GM12873 (cell line): ENCODE measurements around the gene KRT6A.

Experiments
- TF ChIP-seq, protein P1 (sequence below): IDR thresholded peaks from 2 replicates; pipeline ENCODE4 v1.5.1; 2012; ENCODE audit warnings: low read depth, mild to moderate bottlenecking, moderate library complexity, low read length, control low read depth; ENCODE audit not compliant: insufficient read depth; ENCODE audit errors: missing control alignments

KRT6A gene

GRCh38 chr12:52534482-52534881 lies 41.4 kb upstream of the KRT6A start:
- TF ChIP-seq, protein P1, sequence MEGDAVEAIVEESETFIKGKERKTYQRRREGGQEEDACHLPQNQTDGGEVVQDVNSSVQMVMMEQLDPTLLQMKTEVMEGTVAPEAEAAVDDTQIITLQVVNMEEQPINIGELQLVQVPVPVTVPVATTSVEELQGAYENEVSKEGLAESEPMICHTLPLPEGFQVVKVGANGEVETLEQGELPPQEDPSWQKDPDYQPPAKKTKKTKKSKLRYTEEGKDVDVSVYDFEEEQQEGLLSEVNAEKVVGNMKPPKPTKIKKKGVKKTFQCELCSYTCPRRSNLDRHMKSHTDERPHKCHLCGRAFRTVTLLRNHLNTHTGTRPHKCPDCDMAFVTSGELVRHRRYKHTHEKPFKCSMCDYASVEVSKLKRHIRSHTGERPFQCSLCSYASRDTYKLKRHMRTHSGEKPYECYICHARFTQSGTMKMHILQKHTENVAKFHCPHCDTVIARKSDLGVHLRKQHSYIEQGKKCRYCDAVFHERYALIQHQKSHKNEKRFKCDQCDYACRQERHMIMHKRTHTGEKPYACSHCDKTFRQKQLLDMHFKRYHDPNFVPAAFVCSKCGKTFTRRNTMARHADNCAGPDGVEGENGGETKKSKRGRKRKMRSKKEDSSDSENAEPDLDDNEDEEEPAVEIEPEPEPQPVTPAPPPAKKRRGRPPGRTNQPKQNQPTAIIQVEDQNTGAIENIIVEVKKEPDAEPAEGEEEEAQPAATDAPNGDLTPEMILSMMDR: no peak

DNA sequence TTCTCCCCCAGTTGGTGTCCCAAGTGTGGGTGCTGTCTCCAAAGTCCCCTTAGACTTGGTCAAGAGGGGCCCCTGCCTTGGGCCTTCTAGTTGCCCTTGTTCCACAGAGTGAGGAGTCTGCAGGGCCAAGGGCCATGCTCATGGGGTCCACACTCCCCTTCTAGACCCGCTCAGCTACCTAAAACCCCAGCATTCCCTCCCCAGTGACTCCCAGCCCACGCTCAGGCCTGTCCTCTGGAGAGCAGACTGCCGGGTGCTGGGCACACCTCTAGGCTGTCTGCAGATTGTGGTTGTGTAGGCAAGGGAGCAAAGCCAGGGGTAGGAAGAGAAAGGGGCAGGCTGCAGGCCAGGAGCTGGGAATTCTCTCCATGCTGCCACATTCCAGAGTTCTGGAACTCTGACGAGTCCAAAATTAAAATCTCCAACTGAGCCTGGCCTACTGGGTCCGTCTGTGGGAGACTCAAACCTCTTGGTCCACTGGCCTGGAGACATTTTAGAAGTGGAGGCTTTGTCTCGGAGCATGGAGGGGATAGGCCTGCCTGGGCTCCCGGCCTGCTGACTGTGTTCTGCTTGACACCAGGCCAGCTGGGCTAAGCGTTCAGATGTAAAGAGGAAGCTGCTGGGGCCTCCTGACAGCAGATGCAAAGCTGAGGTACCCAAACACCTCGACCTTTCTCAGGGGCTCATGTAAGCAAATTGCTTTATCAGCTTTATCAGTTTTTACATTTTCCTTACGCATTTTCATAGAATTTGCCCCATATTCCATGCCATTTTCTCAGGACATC lies 40.8 kb upstream of the KRT6A start:
- TF ChIP-seq, protein P1: no peak

GRCh38 chr12:52532636-52533035 lies 39.6 kb upstream of the KRT6A start:
- TF ChIP-seq, protein P1: no peak

DNA sequence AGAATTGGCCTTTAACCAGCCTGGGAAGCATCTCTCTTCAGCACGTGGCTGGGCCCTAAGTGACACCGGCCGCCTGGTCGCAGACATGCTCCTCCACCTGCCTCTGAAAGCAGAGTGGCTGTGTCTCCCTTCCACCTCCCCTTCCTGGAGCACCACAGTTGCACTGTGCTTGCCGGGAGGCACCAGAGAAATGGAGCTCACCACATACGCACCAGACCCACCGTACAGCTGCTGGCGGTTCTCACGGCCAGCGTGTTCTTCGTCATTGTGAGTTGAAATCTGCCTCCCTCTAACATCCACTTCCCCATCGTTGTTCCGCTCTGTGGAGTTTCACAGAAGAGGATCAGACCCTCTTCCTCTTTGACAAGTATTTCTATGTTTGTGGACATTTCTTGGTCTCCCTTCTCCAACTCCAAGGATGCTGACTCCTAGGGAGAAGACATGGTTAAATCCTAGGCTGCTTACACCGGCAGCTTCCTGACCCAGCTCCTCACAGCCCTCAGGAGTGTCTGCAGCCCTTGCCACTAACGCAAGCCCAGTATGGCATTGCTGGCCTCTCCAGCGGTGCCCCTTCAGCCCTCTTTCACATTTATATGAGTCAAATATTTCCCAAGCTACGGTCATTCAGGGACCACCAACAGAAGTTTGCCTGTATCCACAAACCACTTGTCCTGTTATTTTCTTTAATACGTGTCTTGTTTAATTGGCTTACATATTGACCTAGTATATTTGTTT lies 38.7 kb upstream of the KRT6A start:
- TF ChIP-seq, protein P1: no peak

DNA sequence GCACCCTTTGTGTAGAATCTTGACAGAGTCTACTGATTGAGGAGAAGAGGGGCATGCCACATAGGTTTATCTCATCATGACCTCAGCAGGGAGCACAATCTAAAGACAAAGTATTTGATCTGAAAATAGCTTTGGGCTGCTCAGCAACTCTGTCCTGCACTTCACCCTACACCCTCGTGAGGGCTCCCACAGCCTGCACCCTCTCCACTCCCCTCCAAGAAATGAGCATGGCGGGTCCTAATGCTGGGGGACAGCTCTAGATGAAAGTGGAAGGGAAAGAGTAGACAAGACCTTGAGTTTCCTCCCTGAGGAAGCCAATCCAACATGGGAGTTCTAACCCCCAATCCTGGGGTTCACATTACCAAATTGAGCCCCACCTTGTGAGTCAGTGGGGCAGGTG lies 37.8 kb upstream of the KRT6A start:
- TF ChIP-seq, protein P1: no peak

- TF ChIP-seq, protein P1: no peak
Measured at GRCh38 chr12:52530366-52530765, 37.3 kb upstream of the KRT6A start.

GRCh38 chr12:52529846-52530245 lies 36.8 kb upstream of the KRT6A start:
- TF ChIP-seq, protein P1: no peak
